ENCODE data around the gene DMRTA2.

DMRTA2 gene

DNA sequence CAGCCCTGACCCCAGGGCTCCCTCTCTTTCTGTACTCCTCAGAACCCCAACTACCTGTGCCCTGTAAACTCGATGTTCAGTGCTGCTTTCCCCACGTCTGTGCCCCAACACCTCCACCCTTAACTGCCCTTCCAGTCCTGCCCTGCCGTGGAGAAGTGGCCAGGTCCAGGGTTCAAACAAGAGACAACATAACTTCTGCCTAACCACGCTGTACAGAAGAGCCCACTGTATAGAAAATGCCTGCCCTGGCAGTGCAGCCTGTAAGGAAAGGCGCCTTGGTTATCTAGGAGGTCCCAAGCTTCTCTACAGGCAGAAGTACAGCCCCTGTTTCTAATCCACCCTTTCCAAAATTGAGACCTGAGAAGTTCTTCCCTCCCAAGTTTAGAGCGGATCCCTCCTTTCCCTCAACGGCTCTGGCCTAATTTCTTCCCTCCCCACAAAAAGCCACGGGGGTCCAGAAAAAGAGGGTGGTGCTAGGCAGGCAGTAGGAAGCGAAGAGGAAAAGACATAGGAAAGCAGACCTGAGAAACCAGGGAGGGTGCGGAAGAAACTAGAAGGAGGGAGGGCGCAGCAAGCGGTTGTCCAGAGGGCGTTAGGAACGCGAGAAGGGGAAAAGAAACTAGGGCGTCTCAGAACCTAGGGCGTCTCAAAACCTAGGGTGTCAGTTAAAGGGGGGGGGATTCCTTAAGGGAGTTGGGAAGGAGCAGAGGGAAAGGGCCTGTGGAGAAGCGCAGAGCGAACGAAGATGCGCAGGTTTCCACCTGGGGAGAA lies 3.2 kb downstream of the DMRTA2 start:
- no peak overlapping the region for H3K4me3 ChIP-seq (ENCODE audit: low read depth, low read length)
- DNase-seq (ENCODE audit: low read depth) = no peak
- TF ChIP-seq, protein P1, sequence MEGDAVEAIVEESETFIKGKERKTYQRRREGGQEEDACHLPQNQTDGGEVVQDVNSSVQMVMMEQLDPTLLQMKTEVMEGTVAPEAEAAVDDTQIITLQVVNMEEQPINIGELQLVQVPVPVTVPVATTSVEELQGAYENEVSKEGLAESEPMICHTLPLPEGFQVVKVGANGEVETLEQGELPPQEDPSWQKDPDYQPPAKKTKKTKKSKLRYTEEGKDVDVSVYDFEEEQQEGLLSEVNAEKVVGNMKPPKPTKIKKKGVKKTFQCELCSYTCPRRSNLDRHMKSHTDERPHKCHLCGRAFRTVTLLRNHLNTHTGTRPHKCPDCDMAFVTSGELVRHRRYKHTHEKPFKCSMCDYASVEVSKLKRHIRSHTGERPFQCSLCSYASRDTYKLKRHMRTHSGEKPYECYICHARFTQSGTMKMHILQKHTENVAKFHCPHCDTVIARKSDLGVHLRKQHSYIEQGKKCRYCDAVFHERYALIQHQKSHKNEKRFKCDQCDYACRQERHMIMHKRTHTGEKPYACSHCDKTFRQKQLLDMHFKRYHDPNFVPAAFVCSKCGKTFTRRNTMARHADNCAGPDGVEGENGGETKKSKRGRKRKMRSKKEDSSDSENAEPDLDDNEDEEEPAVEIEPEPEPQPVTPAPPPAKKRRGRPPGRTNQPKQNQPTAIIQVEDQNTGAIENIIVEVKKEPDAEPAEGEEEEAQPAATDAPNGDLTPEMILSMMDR (conservative IDR thresholded peaks at IDR 0.05; ENCODE audit: low read depth, low read length) = no peak

DNA sequence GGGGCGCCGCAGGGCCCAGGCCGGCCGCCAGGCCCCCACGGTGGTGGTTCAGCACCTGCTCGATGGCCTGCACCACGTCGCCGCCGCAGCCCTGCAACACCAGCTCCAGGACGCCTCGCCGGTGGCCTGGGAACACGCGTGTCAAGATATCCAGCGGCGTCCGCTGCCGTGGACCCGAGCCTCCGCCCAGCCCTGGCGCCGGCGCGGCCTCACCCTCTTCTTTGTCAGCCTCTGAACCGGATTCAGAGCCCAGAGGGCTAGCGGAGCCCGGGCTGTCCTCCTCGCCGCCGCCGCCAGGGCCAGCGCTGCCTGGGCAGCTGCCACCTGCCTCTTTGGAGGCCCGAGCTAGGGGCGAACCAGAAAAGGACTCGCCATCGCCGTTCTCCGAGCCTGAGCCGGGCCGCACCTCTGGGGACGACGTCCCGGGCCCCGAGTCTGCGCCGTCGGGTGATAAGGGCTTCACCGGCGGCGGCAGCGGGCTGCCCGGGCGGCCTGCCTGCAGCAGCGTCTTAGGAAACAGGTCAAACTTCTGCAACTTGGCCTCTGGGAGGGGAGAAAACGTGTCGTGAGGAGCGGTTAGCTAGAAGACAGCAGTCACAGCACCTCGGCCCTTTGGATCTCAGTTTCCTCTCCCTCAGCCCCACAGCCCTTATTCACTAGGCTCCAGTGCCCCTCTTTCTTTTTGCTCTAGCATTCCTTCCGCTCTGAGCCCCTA lies 3.9 kb downstream of the DMRTA2 start:
- no peak for DNase-seq (ENCODE audit: low read depth)
- H3K4me3 ChIP-seq (ENCODE audit: low read depth, low read length) = no peak overlapping the region
- TF ChIP-seq, protein P1 (conservative IDR thresholded peaks at IDR 0.05; ENCODE audit: low read depth, low read length) = peak; percentile 3

DNA sequence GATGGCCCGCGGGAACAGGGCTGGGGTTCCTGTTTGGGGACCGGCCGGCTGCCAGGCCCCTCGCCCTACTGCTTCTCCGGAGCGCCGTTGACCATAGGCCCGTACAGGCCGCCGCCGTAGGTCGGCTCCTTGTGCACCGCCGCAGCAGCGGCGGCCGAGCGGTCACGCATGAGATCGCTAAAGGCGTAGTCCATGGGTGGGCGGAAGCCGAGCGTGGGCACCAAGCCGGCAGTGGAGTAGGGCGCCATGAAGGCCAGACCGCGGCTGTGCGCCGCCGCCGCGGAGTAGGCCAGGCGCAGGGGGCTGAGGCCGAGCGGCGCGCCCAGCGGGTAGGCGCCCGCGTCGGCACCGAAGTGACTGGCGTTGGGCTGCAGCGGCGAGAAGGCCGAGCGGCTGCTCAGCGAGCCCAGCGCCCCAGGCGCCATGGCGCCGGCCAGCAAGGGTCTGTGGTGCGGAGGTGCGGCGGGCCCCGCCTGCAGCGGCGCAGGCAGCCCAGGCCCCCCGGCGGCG lies 4.6 kb downstream of the DMRTA2 start:
- no peak for DNase-seq (ENCODE audit: low read depth)
- H3K4me3 ChIP-seq (ENCODE audit: low read depth, low read length) = peak overlapping the region; percentile 5
- TF ChIP-seq, protein P1 (conservative IDR thresholded peaks at IDR 0.05; ENCODE audit: low read depth, low read length) = no peak

DNA sequence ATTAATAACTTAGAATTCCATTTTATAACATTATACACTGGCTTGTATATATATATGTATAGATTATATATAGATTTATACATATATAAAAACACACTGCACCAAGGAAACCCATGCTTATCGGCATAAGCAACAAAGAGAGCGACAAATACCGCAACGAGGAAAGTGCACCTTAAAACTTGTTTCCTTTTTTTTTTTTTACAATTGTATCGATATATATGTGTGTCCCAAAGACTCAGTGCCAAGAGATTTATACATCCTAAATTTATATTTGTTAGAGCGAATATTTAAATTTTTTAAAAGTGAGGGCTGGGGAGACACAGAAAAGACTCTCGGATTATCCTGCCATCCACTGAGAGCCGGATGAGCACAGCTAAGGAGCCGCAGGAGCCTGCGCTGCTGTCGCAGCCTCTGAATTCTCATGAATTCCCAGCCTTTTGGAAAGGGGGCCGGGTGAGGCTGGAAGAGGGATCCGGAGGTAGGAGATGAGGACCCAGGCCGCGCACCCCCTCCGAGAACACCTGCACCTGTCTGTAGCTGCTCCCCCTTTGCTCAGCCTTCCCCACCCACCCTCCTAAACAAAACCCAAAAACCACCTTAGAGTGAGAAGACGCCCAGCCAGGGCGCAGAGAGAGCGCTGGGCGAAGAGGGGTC lies 5.2 kb downstream of the DMRTA2 start:
- DNase-seq (ENCODE audit: low read depth) = no peak

DNA sequence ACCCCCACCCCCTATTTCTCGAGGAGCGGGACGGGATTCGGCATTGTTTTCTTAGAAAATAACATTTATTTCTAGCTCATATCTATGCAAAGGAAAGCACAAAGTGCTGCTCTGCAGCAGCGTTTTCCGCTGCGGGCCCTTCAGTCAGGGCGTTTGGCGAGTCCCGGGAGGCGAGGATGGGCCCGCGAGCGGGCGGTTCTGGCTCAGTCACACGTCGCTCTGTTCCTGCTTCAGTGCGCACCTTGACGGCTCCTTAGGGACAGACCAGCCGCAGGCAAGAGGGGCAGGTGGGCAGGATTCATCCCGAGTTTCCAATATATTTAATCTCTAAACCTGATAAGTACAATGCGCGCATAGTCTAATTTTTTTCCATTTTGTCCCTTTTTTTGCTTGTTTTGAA lies 5.7 kb downstream of the DMRTA2 start:
- no peak for DNase-seq (ENCODE audit: low read depth)
- TF ChIP-seq, protein P1 (conservative IDR thresholded peaks at IDR 0.05; ENCODE audit: low read depth, low read length) = no peak
- no peak overlapping the region for H3K4me3 ChIP-seq (ENCODE audit: low read depth, low read length)

More for the DNA sequence above, 5.2 kb downstream of the DMRTA2 start:
- no peak overlapping the region for H3K4me3 ChIP-seq (ENCODE audit: low read depth, low read length)
- TF ChIP-seq, protein P1 (conservative IDR thresholded peaks at IDR 0.05; ENCODE audit: low read depth, low read length) = no peak

DNA sequence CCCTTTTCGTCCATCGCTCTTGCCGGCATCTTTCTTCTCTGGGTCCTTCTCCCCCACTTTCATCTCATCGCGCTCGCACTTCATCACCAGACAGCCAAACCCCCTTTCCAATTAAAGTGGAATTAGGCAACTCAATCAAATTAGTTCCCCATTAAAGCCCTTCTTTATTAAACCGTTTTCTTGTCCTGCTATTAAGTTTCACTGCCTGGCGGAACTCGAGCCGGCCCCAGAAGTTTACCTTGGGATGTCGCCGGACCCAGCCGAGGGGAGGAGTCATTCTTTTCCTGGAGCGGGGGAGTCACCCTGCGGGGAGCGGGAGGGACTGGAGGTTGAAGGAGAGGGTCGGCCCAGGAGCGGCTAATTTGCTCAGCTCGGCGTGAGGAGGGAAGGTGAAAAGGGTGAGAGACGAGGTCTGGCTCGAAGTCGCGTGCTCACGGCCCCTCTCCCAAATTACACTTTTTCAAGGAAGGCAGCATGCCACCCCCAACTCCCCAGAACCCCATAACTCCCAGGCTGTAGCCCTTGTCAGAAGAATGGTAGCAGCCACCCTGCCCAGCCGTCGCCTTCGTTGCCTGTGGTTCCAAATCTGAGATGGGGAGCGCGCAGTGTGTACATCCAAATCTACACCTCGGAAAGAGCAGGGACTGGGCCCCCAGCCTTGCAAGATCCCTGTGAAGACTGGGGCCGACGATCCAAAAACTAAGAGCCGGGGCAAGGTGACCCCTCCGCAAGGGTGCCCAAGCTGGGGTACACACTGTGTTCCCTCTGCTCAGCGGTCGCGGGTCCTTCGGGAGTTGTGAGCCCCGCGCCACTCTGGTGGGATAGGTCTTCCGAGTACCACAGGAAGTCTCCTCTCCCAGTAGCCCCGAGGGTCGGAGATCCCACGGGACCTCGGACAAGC lies 6.4 kb downstream of the DMRTA2 start:
- H3K4me3 ChIP-seq (ENCODE audit: low read depth, low read length) = no peak overlapping the region
- no peak for DNase-seq (ENCODE audit: low read depth)
- TF ChIP-seq, protein P1 (conservative IDR thresholded peaks at IDR 0.05; ENCODE audit: low read depth, low read length) = no peak

Measured in choroid plexus epithelial cell (primary cell).